ENCODE data around the gene SUMO2. TPM values are rescaled to one million over a fixed set of nuclear protein-coding genes. Genes with fewer than 3 reads are reported as not detected.
A peak's percentile ranks its signal among the peaks of the same experiment; 100 is the strongest.

SUMO2 gene
- total RNA-seq, 1 donor from 2014 or later = 625 TPM

DNA sequence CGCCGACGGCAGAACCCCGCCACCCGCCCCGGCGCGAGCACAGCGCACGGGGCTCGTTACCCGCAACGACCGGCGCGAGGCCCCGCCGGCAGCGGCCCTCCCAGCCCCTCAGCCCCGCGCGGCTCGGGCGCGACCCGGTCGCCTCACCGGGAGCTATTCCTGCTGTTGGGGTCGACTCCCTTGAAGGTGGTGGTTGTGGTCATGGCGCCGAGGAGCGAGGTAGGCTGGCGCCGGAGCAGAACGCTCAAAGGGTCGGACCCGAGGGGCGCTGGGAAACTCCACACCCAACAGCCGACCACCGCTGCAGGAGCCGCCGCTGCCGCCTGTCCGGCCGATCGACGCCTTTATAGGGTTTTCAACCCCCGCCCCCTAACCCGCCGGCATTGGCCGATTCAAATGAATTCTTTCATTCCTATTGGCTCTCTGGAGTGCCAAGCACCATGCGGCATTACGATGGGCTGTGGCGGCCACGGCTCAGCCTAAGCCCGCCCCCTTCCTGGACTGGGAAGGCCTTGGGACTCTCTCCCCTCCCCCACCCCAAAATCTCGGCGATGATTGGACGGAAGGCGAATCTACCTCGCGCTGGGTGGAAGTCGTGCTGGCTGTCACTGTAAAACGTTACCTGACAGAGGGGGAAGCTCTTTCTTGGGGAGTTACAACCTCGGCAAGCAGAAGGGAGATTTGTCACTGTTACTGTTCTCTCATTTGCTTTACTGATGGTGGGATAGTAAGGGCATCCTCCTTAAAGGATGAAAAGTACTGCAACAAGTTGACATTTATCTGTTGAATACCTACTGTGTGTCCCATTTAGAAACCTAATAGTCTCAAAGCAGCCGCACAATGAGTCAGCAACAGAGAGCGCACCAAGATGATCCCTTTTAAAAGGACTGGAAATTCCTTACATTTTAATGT, 28.3 kb downstream of the SUMO2 start, which contains the start of gene JPT1:
TSS of gene JPT1 (minus strand) at position 318 of the 912 bp plus-strand sequence. CDS start at position 203, 115 bp downstream.
- peaks cover 10% of the 10 kb centered on the region for H3K36me3 Mint-ChIP-seq (ENCODE audit: unreplicated experiment)
- peaks cover 8% of the 10 kb centered on the region for H3K4me1 Mint-ChIP-seq (ENCODE audit: low read depth, unreplicated experiment)
- peak within 1 kb of the TSS; percentile 99 for H3K4me3 Mint-ChIP-seq (ENCODE audit: unreplicated experiment)
- peaks cover 24% of the 10 kb centered on the region for H3K9me3 Mint-ChIP-seq (ENCODE audit: unreplicated experiment)
- H3K27ac Mint-ChIP-seq (ENCODE audit: unreplicated experiment) = peak within 1 kb of the TSS; percentile 99
- H3K27me3 Mint-ChIP-seq (ENCODE audit: unreplicated experiment) = peaks cover 25% of the 10 kb centered on the region
- DNase-seq = peak; percentile 97
- TF ChIP-seq, protein P1, sequence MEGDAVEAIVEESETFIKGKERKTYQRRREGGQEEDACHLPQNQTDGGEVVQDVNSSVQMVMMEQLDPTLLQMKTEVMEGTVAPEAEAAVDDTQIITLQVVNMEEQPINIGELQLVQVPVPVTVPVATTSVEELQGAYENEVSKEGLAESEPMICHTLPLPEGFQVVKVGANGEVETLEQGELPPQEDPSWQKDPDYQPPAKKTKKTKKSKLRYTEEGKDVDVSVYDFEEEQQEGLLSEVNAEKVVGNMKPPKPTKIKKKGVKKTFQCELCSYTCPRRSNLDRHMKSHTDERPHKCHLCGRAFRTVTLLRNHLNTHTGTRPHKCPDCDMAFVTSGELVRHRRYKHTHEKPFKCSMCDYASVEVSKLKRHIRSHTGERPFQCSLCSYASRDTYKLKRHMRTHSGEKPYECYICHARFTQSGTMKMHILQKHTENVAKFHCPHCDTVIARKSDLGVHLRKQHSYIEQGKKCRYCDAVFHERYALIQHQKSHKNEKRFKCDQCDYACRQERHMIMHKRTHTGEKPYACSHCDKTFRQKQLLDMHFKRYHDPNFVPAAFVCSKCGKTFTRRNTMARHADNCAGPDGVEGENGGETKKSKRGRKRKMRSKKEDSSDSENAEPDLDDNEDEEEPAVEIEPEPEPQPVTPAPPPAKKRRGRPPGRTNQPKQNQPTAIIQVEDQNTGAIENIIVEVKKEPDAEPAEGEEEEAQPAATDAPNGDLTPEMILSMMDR (IDR thresholded peaks at IDR 0.05; ENCODE audit: partially characterized antibody, unreplicated experiment) = no peak

DNA sequence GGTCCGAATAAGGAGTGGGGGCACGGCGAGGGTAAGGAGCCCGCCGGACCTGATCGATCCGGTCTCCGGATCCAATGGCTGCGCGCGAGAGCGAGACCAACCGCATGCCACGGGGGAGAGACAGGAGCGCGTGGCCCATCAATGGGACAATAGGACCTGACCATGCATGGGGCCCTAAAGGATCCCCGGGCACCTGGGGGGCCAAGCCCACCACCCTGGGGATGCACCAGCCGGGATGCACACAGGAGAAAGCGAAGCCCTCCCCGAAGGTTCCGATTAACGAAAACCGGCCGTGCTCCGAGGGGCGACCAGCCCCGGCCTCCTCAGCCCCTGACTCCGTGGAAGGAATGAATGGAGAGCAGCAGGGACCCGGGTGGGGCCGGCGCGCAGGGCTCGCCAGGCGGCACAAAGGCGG, 29.0 kb downstream of the SUMO2 start:
- TF ChIP-seq, protein P1 (IDR thresholded peaks at IDR 0.05; ENCODE audit: partially characterized antibody, unreplicated experiment) = no peak
- peak; percentile 54 for DNase-seq
- peak overlapping the region; percentile 99 for H3K27ac Mint-ChIP-seq (ENCODE audit: unreplicated experiment)
- H3K4me3 Mint-ChIP-seq (ENCODE audit: unreplicated experiment) = peak overlapping the region; percentile 99
- peaks cover 10% of the 10 kb centered on the region for H3K36me3 Mint-ChIP-seq (ENCODE audit: unreplicated experiment)
- H3K27me3 Mint-ChIP-seq (ENCODE audit: unreplicated experiment) = peaks cover 25% of the 10 kb centered on the region
- H3K4me1 Mint-ChIP-seq (ENCODE audit: low read depth, unreplicated experiment) = peaks cover 8% of the 10 kb centered on the region
- peaks cover 24% of the 10 kb centered on the region for H3K9me3 Mint-ChIP-seq (ENCODE audit: unreplicated experiment)

DNA sequence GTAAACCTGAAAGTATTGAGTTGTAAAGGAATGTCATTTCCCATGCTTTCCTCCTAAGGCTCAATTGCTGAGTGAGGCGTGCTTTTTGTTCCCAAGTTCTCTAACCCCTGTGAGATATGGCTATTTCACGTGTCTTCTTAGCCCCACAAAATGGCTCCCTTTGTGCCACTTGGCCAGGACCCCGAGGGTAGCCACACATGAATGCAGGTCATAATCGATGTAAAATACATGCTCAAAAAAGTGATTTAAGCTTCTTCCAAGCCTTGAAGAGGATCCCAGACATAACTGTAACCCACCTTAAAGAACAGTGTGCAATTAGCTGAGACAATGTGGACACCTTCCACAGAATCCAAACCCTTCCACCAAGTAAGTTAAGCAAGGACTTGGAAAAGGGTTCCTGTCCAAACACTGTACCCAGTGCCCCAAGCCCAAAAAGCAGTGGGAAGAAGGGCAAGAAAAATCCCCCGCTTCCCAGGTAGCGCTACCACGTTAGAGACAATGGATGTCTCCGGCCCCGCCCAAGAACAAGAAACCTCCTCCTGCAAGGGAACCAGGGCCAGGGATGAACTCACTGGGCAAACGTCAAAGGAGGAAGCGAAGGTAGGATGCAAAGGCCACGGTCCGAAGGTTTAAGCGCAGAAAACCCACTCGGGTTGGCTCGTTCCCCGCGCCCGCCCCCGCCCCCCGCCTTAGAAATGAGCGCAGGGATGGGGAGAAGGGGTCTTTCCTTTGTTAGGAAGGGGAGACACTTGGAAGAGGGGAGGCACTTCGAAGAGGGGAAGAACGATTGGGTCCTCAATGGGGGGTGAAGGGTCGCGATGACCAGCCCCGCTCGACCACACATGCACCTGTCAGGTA, 29.6 kb downstream of the SUMO2 start:
- Mint-ChIP-seq H3K4me1 (ENCODE audit: low read depth, unreplicated experiment) (peaks cover 11% of the 10 kb centered on the region), H3K9me3 (ENCODE audit: unreplicated experiment) (peaks cover 25% of the 10 kb centered on the region), H3K4me3 (ENCODE audit: unreplicated experiment) (peak overlapping the region; percentile 99), H3K27me3 (ENCODE audit: unreplicated experiment) (peaks cover 25% of the 10 kb centered on the region), H3K27ac (ENCODE audit: unreplicated experiment) (peak overlapping the region; percentile 99), H3K36me3 (ENCODE audit: unreplicated experiment) (peaks cover 10% of the 10 kb centered on the region)
- TF ChIP-seq, protein P1 (IDR thresholded peaks at IDR 0.05; ENCODE audit: partially characterized antibody, unreplicated experiment) = no peak
- DNase-seq = peak; percentile 50

DNA sequence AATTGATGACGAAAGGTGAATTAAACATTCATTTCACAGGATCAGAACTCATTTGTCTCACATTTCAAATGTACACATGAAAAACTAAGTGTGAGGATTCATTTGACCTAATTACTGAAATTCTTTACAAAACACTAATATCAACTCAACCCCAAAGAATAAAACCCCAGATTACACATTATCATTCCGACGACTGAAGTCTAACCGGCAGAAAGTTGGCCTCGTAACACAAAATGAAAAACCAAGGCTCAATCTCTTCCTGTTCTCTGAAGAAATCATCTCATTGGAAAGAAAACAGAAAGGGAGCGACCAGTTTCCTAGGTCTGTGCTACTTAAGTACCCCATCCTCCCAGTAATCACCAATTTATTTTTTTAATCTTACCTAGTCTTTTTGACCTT, 30.2 kb downstream of the SUMO2 start:
- Mint-ChIP-seq H3K27me3 (ENCODE audit: unreplicated experiment) (peaks cover 25% of the 10 kb centered on the region), H3K4me1 (ENCODE audit: low read depth, unreplicated experiment) (peaks cover 11% of the 10 kb centered on the region), H3K27ac (ENCODE audit: unreplicated experiment) (peak overlapping the region; percentile 99), H3K36me3 (ENCODE audit: unreplicated experiment) (peaks cover 10% of the 10 kb centered on the region), H3K4me3 (ENCODE audit: unreplicated experiment) (peak overlapping the region; percentile 99), H3K9me3 (ENCODE audit: unreplicated experiment) (peaks cover 25% of the 10 kb centered on the region)
- no peak for DNase-seq
- TF ChIP-seq, protein P1 (IDR thresholded peaks at IDR 0.05; ENCODE audit: partially characterized antibody, unreplicated experiment) = no peak
